Esophagus muscularis mucosa (tissue), 4 donors: ENCODE measurements around the gene TRMU.

Experiments
- EP300 ChIP-seq: sonication (generic); formaldehyde crosslinking; IDR thresholded peaks from one replicate; pipeline ENCODE4 v1.6.1; 2017; ENCODE audit warnings: antibody characterized with exemption
- POLR2A ChIP-seq: fragments of 450-650 bp; IDR thresholded peaks from one replicate; pipeline ENCODE4 v1.6.1; 2017; ENCODE audit warnings: antibody characterized with exemption, moderate library complexity, mild to moderate bottlenecking, low read depth
- TF ChIP-seq, protein P1 (sequence below), 3 experiments: fragments of 200-600 bp in 2 of 3; fragments of 450-650 bp in 1 of 3; sonication (generic) in 2 of 3; IDR thresholded peaks; one replicate each; pipeline ENCODE4 v1.5.1; 2017 to 2019; ENCODE audit warnings: antibody characterized with exemption in 3 of 3, mild to moderate bottlenecking in 2 of 3, moderate library complexity in 1 of 3

DNA sequence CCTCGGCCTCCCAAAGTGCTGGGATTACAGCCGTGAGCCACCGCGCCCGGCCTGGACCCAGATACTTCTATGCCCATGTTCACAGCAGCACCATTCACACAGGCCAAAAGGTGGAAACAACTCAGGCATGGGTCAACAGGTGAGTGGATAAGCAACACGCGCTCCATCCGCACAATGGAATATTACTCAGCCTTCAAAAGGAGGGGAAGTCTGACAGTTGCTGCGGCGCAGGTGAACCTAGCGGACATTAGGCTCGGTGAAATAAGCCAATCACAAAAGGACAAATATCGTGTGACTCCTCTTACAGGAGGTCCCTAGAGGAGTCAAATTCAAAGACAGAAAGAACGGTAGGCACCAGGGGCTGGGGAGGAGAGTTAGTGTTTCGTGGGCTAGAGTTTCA, 47.0 kb downstream of the TRMU start:
- TF ChIP-seq, protein P1, sequence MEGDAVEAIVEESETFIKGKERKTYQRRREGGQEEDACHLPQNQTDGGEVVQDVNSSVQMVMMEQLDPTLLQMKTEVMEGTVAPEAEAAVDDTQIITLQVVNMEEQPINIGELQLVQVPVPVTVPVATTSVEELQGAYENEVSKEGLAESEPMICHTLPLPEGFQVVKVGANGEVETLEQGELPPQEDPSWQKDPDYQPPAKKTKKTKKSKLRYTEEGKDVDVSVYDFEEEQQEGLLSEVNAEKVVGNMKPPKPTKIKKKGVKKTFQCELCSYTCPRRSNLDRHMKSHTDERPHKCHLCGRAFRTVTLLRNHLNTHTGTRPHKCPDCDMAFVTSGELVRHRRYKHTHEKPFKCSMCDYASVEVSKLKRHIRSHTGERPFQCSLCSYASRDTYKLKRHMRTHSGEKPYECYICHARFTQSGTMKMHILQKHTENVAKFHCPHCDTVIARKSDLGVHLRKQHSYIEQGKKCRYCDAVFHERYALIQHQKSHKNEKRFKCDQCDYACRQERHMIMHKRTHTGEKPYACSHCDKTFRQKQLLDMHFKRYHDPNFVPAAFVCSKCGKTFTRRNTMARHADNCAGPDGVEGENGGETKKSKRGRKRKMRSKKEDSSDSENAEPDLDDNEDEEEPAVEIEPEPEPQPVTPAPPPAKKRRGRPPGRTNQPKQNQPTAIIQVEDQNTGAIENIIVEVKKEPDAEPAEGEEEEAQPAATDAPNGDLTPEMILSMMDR (IDR thresholded peaks at IDR 0.05) = no peak
- TF ChIP-seq POLR2A (no peak), EP300 (no peak)
